GM12864 (cell line): Measurements from ENCODE around the gene IMMP2L.

Source experiments
- DNase-seq: peaks from one replicate; pipeline ENCODE4 v3.0.0-alpha.2; 2011; ENCODE audit warnings: low read depth
- H3K4me3 ChIP-seq: 2 replicates; pipeline ENCODE4 v1.5.1; 2011; ENCODE audit warnings: mild to moderate bottlenecking, low read depth, low read length, control low read depth
- CTCF ChIP-seq: IDR thresholded peaks from 2 replicates; pipeline ENCODE4 v1.5.1; 2011; ENCODE audit warnings: low read depth, mild to moderate bottlenecking, moderate library complexity, low read length, control low read depth, inconsistent platforms; ENCODE audit errors: missing control alignments

The IMMP2L gene

GRCh38 chr7:111172564-111173257 is 389.6 kb downstream of the IMMP2L start:
- no peak for TF ChIP-seq CTCF
- DNase-seq = no peak
- no peak overlapping the region for H3K4me3 ChIP-seq

GRCh38 chr7:111168182-111168581 is 394.1 kb downstream of the IMMP2L start:
- no peak for TF ChIP-seq CTCF
- no peak for DNase-seq
- H3K4me3 ChIP-seq = no peak overlapping the region

GRCh38 chr7:111164442-111164841 is 397.9 kb downstream of the IMMP2L start:
- no peak for DNase-seq
- no peak for TF ChIP-seq CTCF
- H3K4me3 ChIP-seq = no peak overlapping the region

GRCh38 chr7:111162692-111163091 is 399.6 kb downstream of the IMMP2L start:
- TF ChIP-seq CTCF = no peak
- H3K4me3 ChIP-seq = no peak overlapping the region

GRCh38 chr7:111160297-111160696 is 402.0 kb downstream of the IMMP2L start:
- H3K4me3 ChIP-seq = no peak overlapping the region
- TF ChIP-seq CTCF = no peak
- no peak for DNase-seq

More at GRCh38 chr7:111162692-111163091, 399.6 kb downstream of the IMMP2L start:
- no peak for DNase-seq

- H3K4me3 ChIP-seq = no peak overlapping the region
- no peak for TF ChIP-seq CTCF
- no peak for DNase-seq
Observed at GRCh38 chr7:111159426-111159825, 402.9 kb downstream of the IMMP2L start.

GRCh38 chr7:111150709-111151108 is 411.6 kb downstream of the IMMP2L start:
- no peak for DNase-seq
- H3K4me3 ChIP-seq = no peak overlapping the region
- no peak for TF ChIP-seq CTCF
